NCI-H460 (cell line): Measurements from ENCODE around the gene HAL. TPM values are rescaled to one million over a fixed set of nuclear protein-coding genes. Genes with fewer than 3 reads are reported as not detected.

Source experiments
- DNase-seq: peaks from one replicate; pipeline ENCODE4 v3.0.0-alpha.2; 2016; ENCODE audit warnings: low read depth; ENCODE audit errors: extremely low read depth
- total RNA-seq: library from RNA; depleted of rRNA; stranded (reverse); fragments of >200 nt; shearing (Covaris generic); gene quantifications from 2 replicates; pipeline ENCODE4 v1.2.3, GENCODE V29; 2014

Gene HAL
- total RNA-seq, 1 experiment from 2014 or later, result 2.9 TPM

DNA sequence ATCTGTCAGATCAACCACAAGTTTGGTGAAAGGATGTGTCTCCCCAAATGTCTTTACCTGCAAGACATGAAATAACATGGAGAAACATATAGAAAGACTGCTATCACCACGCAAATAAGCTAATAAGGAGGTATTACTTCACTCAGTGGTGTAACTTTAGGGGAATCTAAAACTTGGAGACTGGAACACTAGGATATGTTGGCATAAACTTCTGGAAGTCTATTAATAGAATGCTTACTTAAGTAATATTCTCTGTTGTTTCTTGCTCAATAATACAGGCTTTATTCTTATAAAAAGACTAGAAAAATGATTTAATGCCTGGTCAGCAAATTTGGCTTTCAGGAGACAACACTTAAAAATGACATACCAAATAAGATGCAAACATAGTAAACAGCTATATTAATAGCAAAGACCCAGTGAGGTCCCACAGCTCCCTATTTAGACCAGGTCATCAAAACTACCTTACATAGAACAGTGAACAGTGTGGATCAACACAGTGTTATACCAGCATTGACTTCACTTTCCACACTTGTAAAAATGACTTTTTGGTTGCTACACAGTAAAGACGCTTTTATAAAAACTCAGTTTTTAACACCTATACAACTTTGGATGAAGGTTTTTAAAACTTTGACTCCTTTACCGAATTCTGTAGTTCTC lies 18.9 kb upstream of the HAL start:
- no peak for DNase-seq

DNA sequence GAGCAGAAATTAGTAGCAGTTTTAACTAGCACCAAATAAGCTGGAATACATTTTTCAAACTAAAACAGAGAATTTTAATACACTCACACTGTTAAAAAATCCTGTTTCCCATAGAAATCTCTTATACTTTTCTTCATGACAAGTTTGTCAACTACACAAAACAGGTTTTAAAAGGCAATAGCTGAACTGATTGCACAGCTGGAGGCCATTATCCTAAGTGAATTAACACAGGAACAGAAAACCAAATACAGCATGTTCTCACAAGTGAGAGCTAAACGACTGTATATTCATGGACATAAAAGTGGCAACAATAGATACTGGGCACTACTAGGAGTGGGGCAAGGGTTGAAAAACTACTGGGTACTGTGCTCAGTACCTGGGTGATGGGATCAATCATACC lies 11.6 kb upstream of the HAL start:
- DNase-seq, result no peak

DNA sequence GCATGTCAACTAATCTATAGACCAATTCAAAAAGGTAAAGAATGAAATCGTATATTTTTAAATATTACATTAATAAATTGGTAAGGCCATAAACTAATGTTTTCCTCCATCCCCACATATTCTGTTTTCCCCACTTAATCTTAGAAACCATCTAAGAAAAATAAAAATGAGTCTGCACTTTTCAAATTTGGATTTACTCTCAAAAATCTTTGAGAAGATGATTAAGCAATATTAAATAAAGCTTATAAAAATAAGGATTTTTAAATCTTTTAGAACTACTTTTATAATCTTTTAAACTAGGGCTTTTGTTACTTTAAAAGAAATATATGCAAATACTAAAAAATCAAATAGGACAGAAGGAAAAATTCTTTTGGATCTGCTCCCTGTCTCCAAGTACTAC lies 10.6 kb upstream of the HAL start:
- no peak for DNase-seq

DNA sequence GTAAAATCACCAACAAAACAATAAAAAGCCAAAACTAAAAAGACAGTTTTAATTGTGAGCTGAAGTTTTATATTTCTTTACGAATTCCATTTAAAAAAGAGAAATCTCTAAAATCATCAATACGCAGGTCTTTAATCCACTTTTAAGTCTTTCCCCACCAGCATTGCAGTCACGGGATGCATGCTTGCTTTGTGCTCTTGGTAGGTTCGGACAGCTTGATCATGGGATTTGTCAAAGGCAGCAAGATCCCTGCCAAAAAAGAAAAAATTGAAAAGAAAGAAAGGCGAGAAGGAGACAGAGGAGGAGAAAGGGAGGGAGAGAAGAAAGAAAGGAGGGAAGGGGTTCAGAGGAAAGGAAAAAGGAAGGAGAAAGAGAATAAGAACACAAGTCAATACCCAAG lies 4.7 kb upstream of the HAL start:
- DNase-seq, result no peak

DNA sequence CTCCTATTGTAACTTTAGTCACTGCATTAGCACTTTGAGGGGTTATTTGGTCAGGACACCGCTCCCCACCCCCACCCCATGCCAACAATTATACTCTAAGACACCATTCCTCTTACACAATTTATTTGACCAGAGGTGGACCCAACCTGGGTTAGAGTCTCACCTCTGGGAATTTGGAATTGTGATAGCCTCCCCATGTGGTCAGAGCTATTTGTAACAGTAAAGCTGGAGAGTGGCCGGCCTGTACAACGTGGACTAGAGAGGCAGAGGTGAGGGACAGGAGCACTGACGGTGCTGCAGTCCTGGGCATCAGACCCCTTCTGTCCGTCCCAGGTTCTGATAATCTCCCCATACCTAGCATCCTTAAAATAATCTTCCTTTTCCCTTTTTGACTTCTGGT lies 3.3 kb upstream of the HAL start:
- no peak for DNase-seq

DNA sequence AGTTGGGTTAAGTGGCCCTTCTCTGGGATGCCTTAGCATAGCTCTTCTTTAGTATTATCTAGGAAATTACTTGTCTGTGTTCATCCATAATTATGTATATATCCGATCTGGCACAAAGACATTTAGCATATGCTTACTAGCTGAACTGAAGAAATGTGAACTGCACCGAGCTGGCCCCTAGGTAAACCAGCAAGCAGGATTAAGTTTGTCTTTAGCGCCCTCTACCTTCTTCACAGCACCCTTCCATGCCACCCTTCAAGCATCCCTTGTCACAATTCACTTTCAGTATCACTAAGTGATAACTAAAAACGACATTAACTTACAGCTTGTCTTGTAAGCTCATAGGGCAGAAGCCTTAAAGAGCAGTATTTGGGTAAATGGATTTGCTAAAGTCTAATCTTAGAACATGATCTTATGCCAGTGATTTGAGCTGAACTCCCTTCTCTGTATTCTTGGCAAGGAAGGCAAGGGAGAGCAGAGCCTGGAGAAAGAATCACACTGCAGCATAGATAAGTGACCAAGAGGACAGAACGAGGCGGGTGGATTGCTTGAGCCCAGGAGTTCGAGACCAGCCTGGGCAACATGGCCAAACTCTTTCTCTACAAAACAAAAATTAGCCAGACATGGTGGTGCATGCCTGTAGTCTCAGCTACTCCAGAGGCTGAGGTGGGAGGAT lies 2.6 kb upstream of the HAL start:
- DNase-seq, result peak; percentile 70

DNA sequence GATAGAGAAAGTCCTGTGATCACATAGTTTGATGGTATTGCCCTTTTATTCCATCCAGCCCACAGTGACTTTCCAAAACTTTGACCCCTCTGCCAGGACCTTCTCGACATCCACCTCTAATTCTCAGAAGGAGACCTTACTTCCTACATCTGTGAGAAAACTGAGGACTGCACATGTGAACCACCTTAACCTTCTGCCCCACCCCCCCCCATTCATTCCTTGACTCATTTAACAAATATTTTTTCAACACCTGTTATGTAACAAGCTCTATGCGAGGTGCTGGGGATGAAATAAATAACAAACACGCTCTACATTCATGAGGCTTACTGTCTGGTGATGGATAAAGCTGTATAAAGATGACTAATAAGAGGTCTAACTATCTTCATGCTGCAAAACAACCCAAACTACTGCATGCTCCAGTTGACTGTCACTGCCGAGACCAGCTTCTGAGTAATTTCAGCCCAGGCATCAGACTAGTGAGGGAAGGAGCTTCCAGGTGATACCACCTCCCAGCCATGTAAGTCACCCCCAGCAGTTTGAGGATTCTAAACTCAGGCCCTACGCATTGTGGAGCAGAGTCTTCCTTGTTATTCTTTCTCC lies 1.9 kb upstream of the HAL start:
- peak; percentile 7 for DNase-seq

DNA sequence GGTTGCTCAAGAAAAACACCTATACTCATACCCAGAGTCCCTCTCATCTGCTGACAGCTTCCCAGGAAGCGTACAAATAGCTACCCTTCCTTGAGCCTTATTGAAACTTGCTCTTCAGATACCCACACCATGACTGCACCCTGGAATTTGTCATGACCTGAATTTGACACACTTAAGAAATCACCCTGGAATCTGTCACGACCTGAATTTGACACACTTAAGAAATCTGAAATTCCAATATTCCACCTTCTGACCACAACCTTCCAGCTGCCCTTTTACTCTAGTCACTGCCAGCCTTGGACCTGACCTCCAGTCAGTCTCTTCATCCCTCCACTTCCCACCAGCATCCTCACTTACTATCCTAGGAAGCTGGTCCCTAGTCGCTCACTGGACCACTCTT lies 1.1 kb upstream of the HAL start:
- no peak for DNase-seq

DNA sequence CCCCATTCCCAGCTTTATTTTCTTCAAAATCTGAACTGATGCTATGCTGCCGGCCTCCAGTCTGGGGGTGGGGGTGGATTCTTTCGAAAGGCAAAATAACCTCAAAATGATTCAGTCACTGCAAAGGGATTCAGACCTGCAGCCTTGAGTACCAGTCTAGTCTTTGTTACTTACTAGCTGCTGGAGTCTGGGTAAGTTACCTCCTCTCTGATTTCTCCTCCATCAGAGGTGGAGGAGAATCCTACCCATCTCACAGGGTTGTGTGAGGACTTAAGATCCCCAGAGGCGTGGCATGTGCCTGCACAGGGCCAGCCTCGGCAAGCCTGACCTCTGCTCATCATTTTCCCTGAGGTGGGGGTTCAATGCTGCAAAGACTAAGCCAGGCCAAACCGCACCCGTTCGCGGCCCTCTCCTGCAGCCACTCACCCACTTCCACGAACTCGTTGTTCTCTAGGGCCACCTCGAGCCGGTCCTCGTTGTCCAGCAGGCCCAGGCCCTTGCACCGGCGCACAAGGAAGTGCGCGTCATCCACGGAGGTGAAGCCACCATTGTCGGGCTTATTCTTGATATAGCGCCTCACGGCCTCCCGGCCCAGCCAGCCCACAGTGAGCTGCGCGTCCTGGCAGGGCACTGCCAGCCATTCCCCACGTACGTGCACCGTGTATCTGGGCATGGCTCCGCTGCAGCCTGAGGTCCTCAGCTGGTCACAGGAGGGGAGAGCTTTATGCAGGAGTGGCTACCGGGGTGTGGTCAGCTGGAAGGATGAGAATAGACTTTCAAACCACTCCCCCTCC lies 709 bp downstream of the HAL start:
- no peak for DNase-seq

DNA sequence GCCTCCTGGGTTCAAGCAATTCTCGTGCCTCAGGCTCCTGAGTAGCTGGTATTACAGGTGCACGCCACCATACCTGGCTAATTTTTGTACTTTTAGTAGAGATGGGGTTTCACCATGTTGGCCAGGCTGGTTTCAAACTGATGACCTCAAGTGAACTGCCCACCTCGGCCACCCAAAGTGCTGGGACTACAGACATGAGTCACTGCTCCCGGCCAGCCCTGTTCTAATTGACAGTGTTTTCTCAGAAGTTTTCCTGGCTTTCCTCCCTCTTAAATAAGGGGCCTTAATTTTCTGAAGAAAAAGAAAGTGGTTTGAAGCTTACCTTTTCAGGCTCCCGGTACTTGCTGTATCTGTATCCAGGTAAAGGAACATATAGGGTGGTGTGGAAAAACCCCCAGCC lies 1.7 kb downstream of the HAL start:
- no peak for DNase-seq

DNA sequence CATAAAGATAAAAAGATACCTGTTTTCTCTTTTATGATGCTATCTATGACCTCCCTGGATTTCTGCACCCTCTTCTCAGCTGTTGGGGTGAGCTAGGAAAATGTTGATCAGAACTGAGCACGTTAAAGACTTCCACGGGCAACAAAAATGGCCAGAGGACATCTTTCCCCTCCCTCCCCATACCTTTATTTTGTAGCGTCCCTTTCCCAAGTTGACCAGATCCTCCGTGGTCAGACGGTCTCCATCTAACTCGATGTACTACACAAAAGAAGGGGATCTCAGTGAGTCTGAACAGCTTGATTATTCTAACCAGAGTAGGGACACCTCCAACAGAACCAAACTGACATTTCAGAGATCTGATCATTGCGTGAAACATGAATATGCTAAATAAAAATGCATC lies 2.2 kb downstream of the HAL start:
- DNase-seq, result no peak

DNA sequence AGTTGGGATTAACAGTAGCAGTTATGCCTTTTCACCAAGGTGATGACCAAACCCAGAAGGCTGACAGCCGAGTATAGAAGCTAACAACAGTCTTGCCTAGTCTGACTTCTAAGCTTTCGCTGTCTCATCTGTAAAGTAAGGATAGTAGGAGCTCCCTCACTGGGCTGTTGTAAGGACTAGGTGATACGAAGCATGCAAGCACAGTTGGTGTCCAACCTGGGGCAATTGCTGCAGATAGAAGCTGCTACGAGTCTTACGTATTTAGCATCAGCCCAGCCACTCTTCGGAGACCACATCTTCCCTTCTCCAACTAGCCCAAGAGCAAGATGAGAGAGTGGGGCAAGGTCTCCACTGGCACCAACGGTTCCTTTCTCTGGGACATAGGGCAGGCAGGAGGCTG lies 6.0 kb downstream of the HAL start:
- no peak for DNase-seq

DNA sequence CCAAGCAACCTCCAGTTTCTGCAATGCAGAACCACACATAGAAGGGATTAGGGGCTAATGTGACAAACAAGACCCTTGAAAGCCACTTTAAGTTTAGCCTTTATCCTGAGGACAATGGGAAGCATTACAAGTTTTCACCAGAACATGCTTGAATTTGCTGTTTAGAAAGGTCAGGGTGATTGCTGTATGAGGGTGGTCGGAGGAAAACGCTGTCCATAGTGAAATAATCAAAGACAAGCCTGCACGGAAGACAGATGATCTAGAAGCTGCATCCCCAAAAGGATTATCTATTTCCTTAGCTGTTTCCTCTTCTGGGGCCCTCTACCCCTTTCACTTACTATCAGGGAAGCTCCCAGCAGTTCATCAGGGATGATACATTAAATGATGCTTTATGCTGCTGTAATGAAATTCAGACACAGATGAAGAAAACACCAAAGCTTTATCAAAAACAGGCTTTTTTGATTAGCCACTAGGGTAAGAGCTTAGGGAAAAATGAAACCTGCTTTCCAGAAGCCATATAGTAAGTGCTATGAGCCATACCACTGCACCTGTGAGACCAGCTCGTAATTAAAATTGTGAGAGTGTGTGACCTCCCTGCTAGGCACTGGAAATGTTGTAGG lies 6.5 kb downstream of the HAL start:
- no peak for DNase-seq

DNA sequence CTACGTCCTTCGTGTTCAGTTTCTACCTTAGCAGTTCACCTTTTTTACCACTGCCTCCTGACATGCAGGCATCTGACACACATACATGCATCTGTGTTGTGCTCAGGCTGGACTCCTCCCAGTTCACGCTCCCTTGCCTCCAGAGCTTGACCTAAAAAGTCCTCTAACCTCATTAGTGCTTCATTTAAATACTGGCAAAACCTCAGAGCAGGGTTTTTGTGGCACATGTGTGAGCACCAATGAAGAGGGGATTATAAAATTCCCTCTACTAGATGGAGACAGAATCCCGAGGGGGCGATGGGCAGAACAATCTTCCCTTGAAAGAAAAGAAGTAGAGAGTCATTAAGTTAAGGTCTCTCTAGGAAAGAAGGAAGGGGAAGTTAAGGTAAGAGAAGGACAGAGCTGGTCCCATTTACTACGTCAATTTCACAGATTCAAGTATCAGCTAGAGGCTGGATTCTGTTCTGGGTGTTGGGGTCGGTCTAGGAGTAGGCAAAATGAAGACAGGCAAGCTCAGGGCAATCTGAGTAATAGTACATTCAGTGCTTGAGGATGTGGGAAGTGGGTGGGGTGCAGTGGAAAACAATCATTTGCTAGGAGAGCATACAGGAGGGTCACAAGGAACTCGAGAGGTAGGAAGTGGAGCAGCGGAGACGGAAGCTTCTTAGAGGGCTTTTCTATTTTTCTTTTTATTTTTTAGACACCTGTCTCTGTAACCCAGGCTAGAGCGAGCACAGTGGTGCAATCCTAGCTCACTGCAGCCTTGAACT lies 7.5 kb downstream of the HAL start:
- no peak for DNase-seq

DNA sequence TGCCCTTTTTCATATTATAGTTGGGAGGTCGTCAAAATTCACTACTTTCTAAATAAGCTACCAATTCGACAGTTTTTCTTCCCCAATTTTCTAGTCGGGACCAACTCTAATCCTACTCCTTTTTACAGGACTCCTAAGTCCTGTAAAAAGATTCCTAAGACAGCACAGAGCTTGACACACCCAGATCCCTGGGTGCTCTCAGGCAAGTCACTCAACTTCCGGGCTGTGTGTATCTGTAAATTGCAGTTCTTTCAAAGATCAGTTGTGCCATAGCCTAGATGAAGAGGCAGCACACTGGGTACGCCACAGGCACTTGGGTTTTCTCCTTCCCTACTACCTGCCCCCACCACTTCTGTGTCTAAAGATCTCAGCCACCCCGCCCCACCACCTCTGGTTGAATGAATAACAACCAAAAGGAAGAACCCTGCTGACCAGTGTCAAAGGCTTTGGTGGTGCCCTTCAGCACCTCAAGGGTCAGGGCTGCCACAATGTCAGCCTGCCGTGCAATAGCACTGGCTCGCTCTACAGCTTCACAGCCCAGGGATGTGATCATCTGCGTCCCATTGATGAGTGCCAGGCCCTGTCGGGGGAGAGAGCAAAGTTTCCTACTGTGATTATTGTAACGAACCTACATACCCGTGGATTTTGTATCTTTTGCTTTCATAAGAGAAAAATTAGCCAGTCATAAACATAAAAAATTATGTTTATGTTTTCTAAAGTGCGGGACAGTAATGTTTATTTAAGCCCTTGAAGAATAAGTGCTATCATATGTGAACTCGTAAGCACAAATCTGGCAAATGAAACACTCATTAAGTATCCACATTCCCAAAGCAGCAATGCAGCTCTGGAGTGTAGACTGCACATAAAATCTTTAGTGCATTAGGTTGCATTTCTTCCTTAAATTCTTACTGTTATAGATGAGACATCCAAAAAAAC lies 9.2 kb downstream of the HAL start:
- DNase-seq, result no peak

DNA sequence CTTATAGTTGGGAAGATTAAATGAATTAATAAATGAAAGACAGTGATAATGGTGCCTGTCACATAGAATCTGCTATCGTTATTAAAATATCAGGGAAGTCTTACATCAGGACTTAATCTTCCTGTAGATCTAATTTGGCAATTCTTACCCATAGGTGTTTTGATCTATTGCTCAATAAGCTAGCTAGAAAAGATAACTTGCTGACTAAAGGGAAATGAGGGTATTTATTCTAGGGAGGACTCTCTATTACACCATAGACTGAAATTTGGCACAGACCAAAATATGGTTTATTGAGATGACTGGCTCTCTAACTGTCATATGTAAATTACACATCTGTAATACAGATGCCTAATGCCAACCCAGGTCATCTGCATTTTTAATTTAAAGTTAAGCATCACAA lies 11.5 kb downstream of the HAL start:
- no peak for DNase-seq

DNA sequence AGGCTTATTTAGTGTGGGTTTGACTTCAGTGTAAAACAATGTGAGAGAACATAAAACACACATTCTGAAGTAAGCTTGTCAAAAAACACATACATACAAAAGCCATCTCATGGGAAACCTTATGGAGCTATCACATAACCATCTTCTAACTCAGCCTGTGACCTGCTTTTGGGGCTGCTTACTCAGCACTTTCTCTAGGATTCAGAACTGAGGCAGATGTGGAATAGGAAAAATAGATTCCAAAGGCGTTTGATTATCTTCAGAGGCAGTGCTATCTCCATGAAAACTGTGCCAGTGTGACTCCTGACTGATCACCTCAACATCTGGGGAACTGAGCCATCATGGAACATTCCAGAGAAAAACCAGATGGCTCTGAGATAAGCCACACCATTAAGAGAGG lies 13.5 kb downstream of the HAL start:
- no peak for DNase-seq

DNA sequence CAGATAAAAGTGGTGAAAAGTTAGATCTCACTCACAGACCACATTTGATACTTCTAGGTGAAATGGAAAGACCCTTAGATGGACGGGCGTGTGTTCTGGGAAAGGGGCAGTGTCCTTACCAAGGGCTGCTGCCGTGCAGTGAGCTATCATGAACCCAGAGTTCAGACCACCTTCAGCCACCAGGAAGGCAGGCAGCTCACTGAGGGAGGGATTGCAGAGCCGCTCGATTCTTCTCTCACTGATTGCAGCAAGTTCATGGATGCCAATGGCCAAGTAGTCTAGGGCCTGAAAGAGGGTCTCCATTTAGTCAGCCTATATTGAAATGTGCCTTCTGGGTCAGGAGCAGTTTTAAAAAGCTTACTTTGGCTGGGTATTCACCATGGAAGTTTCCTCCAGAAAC lies 15.7 kb downstream of the HAL start:
- no peak for DNase-seq

DNA sequence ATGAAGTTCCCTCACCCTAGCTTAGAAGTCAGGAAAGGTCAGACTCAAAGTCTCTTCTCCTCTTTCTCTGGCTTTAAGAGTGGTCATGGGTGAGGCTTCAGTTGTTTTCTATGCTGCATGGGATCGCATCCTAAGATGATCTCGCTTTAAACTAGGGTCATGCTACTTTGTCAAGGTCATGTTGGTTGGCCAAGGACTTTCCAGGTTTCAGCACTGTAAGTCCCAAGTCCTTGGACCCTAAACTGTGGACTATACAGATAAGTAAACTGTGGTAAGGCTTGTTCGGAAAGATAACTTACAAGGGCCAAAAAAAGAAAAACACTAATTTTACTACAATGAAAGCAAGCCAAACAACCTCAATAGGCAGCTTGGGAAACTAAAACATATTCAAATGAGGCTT lies 17.4 kb downstream of the HAL start:
- no peak for DNase-seq
